Astrocyte (in vitro differentiated cells and primary cell): ENCODE results near the gene GFPT2.

Source experiments
- CTCF ChIP-seq: IDR thresholded peaks from 2 replicates; pipeline ENCODE4 v1.5.1; 2011; ENCODE audit warnings: low read depth, mild to moderate bottlenecking, inconsistent platforms, low read length, moderate library complexity; ENCODE audit not compliant: insufficient read depth
- EZH2 ChIP-seq: IDR thresholded peaks from 2 replicates; pipeline ENCODE4 v1.6.1; 2012; ENCODE audit warnings: mild to moderate bottlenecking, low read length, inconsistent platforms; ENCODE audit not compliant: insufficient read depth

- TF ChIP-seq CTCF (no peak), EZH2 (no peak)
Observed at GRCh38 chr5:180364306-180364856, 11.2 kb upstream of the GFPT2 start.
